HL-60 (cell line): Measurements from ENCODE around the gene WTAP.
A peak's percentile ranks its signal among the peaks of the same experiment; 100 is the strongest.

Experiments used
- DNase-seq, 2 experiments: peaks; one replicate each; pipeline ENCODE4 v3.0.0-alpha.2; 2010 to 2020; ENCODE audit warnings: low read depth in 1 of 2, low spot score in 1 of 2
- H3K27ac ChIP-seq: fragments of 250-450 bp; sonication (Bioruptor Pico); replicated peaks from 2 replicates; pipeline ENCODE4 v1.5.1; 2020; ENCODE audit warnings: mild to moderate bottlenecking, moderate library complexity
- H3K27me3 ChIP-seq: fragments of 250-450 bp; sonication (Bioruptor Pico); 2 replicates; pipeline ENCODE4 v1.5.1; 2021; ENCODE audit warnings: mild to moderate bottlenecking, moderate library complexity; ENCODE audit not compliant: insufficient read depth, poor library complexity, severe bottlenecking
- H3K4me3 ChIP-seq: replicated peaks from 2 replicates; pipeline ENCODE4 v1.5.1; 2011; ENCODE audit warnings: mild to moderate bottlenecking, control low read depth, low read length; ENCODE audit not compliant: insufficient read depth
- GABPA ChIP-seq: IDR thresholded peaks from 2 replicates; pipeline ENCODE4 v1.6.1; 2012; ENCODE audit warnings: low read depth
- POLR2AphosphoS5 ChIP-seq: IDR thresholded peaks from 2 replicates; pipeline ENCODE4 v1.6.1; 2012; ENCODE audit warnings: low read depth
- SPI1 ChIP-seq: IDR thresholded peaks from 2 replicates; pipeline ENCODE4 v1.6.1; 2012; ENCODE audit warnings: low read depth, mild to moderate bottlenecking, borderline replicate concordance
- TF ChIP-seq, protein P1 (sequence below): IDR thresholded peaks from 2 replicates; pipeline ENCODE4 v1.6.1; 2012; ENCODE audit warnings: low read depth; ENCODE audit not compliant: insufficient replicate concordance
- TF ChIP-seq, protein P2 (sequence below): IDR thresholded peaks from one replicate; pipeline ENCODE4 v1.5.1; 2011; ENCODE audit warnings: low read length, control low read depth, inconsistent platforms; ENCODE audit not compliant: insufficient read depth

WTAP gene

DNA sequence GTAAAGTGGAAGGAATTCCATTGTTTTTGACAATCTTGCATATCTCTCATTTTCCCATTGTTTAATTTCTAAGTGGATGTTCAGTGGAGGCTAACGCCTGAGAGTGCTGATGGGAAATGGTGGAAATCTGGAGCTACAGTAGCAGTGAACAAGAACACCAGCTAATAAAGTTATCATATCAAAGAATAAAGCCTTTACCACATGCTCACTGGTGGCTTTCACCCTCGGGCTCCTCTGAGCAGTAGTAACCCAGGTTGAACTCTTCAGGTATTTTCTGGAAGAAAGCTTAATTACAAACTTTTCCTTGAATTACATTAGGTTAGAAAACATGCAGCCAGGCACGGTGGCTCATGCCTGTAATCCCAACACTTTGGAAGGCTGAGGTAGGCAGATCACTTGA is 24.1 kb downstream of the WTAP start:
- Histone ChIP-seq H3K4me3 (no peak overlapping the region), H3K27ac (no peak overlapping the region), H3K27me3 (no peaks in the 10 kb centered on the region)
- DNase-seq: no peak
- TF ChIP-seq SPI1: no peak
- TF ChIP-seq POLR2AphosphoS5: 0 out of 2 replicates have a peak, but pooled peaks have one; percentile 21

DNA sequence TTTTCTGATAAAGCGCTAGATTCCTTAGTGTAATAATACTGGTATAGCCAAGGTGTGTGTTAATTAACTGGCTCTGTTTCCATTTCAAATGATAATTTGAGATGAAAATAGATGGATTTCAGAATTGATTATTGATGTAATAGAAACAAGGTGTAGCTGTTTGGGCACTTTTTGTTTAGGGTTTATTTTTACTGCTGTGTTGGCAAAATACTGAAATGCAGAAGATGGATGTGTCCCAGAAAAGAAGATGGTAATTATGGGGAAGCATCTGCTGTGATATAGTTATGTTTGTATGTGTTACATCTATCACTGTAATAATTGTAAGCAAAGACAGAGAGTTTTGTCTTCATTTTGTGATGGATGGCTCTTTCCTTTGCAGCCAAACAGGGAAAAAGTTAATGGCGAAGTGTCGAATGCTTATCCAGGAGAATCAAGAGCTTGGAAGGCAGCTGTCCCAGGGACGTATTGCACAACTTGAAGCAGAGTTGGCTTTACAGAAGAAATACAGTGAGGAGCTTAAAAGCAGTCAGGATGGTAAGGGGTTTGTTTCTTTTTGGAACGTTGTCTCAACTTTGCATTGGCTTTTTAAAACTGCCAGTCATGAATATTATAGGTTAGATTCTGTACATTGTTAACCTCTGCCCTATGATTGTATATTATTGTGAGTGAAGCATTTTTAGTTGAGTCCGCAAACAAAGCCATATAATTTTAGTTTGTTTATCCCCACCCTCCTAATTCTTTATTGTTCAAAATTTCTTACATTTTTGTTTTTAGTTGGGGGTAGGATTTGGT is 26.0 kb downstream of the WTAP start:
- Histone ChIP-seq H3K4me3 (no peak overlapping the region), H3K27ac (no peak overlapping the region), H3K27me3 (no peaks in the 10 kb centered on the region)
- no peak for DNase-seq
- TF ChIP-seq POLR2AphosphoS5 (no peak), SPI1 (no peak), GABPA (no peak)
- TF ChIP-seq, protein P1, sequence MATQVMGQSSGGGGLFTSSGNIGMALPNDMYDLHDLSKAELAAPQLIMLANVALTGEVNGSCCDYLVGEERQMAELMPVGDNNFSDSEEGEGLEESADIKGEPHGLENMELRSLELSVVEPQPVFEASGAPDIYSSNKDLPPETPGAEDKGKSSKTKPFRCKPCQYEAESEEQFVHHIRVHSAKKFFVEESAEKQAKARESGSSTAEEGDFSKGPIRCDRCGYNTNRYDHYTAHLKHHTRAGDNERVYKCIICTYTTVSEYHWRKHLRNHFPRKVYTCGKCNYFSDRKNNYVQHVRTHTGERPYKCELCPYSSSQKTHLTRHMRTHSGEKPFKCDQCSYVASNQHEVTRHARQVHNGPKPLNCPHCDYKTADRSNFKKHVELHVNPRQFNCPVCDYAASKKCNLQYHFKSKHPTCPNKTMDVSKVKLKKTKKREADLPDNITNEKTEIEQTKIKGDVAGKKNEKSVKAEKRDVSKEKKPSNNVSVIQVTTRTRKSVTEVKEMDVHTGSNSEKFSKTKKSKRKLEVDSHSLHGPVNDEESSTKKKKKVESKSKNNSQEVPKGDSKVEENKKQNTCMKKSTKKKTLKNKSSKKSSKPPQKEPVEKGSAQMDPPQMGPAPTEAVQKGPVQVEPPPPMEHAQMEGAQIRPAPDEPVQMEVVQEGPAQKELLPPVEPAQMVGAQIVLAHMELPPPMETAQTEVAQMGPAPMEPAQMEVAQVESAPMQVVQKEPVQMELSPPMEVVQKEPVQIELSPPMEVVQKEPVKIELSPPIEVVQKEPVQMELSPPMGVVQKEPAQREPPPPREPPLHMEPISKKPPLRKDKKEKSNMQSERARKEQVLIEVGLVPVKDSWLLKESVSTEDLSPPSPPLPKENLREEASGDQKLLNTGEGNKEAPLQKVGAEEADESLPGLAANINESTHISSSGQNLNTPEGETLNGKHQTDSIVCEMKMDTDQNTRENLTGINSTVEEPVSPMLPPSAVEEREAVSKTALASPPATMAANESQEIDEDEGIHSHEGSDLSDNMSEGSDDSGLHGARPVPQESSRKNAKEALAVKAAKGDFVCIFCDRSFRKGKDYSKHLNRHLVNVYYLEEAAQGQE: no peak
- TF ChIP-seq, protein P2, sequence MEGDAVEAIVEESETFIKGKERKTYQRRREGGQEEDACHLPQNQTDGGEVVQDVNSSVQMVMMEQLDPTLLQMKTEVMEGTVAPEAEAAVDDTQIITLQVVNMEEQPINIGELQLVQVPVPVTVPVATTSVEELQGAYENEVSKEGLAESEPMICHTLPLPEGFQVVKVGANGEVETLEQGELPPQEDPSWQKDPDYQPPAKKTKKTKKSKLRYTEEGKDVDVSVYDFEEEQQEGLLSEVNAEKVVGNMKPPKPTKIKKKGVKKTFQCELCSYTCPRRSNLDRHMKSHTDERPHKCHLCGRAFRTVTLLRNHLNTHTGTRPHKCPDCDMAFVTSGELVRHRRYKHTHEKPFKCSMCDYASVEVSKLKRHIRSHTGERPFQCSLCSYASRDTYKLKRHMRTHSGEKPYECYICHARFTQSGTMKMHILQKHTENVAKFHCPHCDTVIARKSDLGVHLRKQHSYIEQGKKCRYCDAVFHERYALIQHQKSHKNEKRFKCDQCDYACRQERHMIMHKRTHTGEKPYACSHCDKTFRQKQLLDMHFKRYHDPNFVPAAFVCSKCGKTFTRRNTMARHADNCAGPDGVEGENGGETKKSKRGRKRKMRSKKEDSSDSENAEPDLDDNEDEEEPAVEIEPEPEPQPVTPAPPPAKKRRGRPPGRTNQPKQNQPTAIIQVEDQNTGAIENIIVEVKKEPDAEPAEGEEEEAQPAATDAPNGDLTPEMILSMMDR: no peak

DNA sequence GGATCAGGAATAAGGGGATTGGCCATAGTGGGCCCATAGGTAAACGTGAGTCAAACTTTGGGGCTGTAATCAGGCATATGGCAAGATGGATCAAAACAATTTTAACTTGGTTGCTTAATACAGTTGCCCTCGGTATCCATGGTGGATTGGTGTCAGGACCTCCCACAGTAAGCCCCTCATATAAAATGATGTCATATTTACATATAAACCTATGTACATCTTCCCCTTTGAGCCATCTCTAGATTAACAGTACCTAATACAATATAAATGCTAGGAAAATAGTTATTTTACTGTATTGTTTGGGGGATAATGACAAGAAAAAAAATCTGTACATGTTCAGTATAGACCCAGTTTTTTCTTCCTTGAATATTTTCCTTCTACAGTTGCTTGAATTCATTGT is 27.1 kb downstream of the WTAP start:
- no peak for DNase-seq
- no peak overlapping the region for H3K27ac ChIP-seq
- TF ChIP-seq SPI1 (no peak), POLR2AphosphoS5 (no peak), GABPA (no peak)
- TF ChIP-seq, protein P1: no peak
- TF ChIP-seq, protein P2: no peak
- H3K4me3 ChIP-seq: no peak overlapping the region
- no peaks in the 10 kb centered on the region for H3K27me3 ChIP-seq

DNA sequence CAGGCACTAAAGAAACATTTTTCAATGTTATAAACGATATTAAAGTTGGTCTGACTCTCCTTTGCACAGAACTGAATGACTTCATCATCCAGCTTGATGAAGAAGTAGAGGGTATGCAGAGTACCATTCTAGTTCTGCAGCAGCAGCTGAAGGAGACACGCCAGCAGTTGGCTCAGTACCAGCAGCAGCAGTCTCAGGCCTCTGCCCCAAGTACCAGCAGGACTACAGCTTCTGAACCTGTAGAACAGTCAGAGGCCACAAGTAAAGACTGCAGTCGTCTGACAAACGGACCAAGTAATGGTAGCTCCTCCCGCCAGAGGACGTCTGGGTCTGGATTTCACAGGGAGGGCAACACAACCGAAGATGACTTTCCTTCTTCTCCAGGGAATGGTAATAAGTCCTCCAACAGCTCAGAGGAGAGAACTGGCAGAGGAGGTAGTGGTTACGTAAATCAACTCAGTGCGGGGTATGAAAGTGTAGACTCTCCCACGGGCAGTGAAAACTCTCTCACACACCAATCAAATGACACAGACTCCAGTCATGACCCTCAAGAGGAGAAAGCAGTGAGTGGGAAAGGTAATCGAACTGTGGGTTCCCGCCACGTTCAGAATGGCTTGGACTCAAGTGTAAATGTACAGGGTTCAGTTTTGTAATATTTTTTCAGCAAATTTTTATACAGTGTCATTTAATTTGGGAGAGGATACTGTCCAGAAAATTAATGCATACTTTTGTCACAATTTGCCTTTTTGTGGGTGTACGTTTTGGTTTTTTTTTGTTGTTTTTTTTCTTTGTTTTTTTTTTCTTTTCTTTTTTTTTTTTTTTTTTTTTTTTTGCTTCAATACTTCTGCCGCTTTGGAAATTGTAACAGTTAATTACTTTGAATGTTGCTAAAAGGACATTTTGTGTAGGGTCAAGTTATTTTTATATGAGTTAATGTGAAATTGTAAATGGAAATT is 27.9 kb downstream of the WTAP start:
- no peak overlapping the region for H3K27ac ChIP-seq
- DNase-seq: no peak
- TF ChIP-seq POLR2AphosphoS5: no peak
- no peak for TF ChIP-seq SPI1
- TF ChIP-seq, protein P2: no peak
- TF ChIP-seq GABPA: no peak
- TF ChIP-seq, protein P1: no peak
- H3K4me3 ChIP-seq: no peak overlapping the region
- no peaks in the 10 kb centered on the region for H3K27me3 ChIP-seq
